ENCODE data around the gene HAND2.

Gene HAND2

DNA sequence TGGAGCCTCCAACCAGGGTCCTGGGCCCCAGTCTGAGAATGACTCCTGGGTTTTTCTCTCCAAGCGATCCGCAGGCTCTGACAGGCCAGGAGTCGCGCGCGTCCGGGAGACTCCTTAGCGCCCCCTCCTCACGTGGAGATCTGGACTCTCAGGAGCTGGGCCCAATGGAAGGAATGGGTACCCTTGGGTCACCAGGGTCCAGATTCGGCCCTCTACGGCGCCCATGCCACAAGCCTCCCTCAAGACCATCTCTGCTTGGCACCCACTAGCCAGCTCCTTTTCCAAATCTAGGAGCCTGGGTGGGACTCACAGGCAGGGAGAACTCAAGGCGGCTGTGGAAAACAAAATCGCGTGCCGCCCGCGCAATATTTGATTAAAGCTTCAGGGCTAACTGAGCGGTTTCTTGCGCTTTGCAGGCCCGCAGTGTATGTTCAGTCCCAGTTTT, 7.1 kb downstream of the HAND2 start:
- no peak overlapping the region for H3K9ac ChIP-seq (ENCODE audit: low read length)
- no peaks in the 10 kb centered on the region for H3K4me1 ChIP-seq (ENCODE audit: low read length)
- H3K9me3 ChIP-seq (ENCODE audit: insufficient read depth, low read length): peaks cover 9% of the 10 kb centered on the region; the same call in 1 of the 2 replicates
- no peak overlapping the region for H3K27ac ChIP-seq (ENCODE audit: low read length)
- TF ChIP-seq EZH2phosphoT487 (IDR thresholded peaks at IDR 0.05; ENCODE audit: low read depth): no peak
- TF ChIP-seq, protein P1, sequence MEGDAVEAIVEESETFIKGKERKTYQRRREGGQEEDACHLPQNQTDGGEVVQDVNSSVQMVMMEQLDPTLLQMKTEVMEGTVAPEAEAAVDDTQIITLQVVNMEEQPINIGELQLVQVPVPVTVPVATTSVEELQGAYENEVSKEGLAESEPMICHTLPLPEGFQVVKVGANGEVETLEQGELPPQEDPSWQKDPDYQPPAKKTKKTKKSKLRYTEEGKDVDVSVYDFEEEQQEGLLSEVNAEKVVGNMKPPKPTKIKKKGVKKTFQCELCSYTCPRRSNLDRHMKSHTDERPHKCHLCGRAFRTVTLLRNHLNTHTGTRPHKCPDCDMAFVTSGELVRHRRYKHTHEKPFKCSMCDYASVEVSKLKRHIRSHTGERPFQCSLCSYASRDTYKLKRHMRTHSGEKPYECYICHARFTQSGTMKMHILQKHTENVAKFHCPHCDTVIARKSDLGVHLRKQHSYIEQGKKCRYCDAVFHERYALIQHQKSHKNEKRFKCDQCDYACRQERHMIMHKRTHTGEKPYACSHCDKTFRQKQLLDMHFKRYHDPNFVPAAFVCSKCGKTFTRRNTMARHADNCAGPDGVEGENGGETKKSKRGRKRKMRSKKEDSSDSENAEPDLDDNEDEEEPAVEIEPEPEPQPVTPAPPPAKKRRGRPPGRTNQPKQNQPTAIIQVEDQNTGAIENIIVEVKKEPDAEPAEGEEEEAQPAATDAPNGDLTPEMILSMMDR (IDR thresholded peaks at IDR 0.05; ENCODE audit: low read depth, low read length): no peak
- H3K4me2 ChIP-seq (ENCODE audit: low read length): no peak overlapping the region
- H3K27me3 ChIP-seq (ENCODE audit: low read depth, low read length): no peaks in the 10 kb centered on the region
- H2AFZ ChIP-seq (ENCODE audit: low read depth, low read length): no peak overlapping the region
- no peaks in the 10 kb centered on the region for H3K79me2 ChIP-seq (ENCODE audit: low read length)
- H3K4me3 ChIP-seq (ENCODE audit: low read length): no peak overlapping the region
- no peaks in the 10 kb centered on the region for H3K36me3 ChIP-seq (replicated peaks; ENCODE audit: low read depth, low read length)
- no peaks in the 10 kb centered on the region for H4K20me1 ChIP-seq (ENCODE audit: insufficient read depth, low read length)

DNA sequence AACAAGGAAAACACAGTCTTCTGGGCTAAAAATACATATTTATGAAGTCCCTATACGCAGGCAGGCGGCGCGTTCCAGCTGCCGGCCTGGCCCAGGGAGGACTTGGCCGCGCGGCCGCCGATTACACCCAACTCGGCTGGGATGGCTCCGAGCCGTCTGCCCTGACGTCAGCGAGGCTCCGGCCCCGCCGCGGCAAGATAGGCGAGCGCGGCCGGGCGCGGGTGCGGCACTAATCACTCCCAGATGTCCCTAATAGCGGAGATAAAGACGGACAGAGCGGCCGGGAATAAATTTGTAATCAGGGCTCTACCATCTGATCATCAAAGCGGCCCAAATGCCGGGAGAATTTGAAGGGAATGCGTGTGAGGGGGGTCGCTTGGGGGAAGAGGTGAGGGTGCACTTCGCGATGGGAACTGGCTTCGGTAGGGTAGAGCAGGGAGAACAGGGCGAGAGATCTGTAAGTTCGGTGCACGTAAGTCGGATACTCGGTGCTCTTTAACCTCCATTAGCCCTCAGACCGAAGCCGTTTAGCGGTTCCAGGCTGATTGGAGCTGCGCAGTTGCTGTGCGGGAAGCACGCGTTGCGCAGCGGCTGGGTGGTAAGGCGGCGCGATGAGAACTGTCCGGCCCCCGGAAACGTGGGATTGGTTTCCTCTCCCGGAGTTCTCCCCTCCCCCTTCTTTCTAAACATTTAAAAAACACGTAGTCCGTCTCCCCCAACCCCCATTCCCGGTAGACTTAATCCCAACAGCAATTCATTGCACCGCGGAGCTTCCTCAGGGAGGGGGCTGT, 7.7 kb downstream of the HAND2 start:
- Histone ChIP-seq H3K27ac (ENCODE audit: low read length) (no peak overlapping the region), H3K79me2 (ENCODE audit: low read length) (no peaks in the 10 kb centered on the region), H3K9ac (ENCODE audit: low read length) (no peak overlapping the region), H3K27me3 (ENCODE audit: low read depth, low read length) (no peaks in the 10 kb centered on the region), H3K4me3 (ENCODE audit: low read length) (no peak overlapping the region), H3K36me3 (replicated peaks; ENCODE audit: low read depth, low read length) (no peaks in the 10 kb centered on the region), H3K4me2 (ENCODE audit: low read length) (no peak overlapping the region), H4K20me1 (ENCODE audit: insufficient read depth, low read length) (no peaks in the 10 kb centered on the region), H3K4me1 (ENCODE audit: low read length) (no peaks in the 10 kb centered on the region), H3K9me3 (ENCODE audit: insufficient read depth, low read length) (peaks cover 9% of the 10 kb centered on the region; the same call in 1 of the 2 replicates), H2AFZ (ENCODE audit: low read depth, low read length) (no peak overlapping the region)
- TF ChIP-seq, protein P1 (IDR thresholded peaks at IDR 0.05; ENCODE audit: low read depth, low read length): no peak
- no peak for TF ChIP-seq EZH2phosphoT487 (IDR thresholded peaks at IDR 0.05; ENCODE audit: low read depth)

DNA sequence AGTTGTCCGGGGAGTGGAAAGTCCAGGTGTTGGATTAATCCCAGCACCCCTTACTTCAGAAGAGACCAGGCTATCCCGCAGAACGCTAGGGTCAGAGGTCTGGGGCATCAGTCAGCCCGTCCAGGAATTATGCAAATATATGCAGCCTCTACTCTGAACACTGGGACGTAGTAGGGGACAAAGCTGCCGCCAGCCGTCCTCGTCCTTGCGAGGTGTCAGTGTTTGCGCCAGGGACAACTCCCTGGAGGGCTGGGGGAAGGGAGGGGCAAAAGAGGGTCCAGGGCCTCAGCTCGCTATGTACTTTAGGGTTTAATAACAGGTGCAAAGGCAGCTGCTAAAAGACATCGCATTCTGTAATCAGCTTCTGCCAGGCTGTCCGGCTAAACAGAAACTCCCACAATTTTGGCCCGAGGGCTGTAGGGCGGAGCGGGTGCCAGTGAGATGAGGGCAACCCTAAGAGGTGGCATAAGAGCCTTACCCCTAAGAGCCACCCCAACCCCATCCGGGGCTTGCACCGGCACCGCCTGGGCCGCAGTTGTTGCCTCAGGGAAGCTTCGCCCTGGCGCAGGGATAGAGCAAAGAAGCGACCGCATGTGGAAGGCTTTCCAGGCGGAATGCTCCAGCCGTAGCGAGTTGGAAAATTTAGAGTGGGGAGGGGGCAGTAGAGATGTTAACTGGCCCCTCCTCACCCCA, 8.4 kb downstream of the HAND2 start:
- Histone ChIP-seq H2AFZ (ENCODE audit: low read depth, low read length) (no peak overlapping the region), H3K9me3 (ENCODE audit: insufficient read depth, low read length) (peaks cover 9% of the 10 kb centered on the region; the same call in 1 of the 2 replicates), H3K4me3 (ENCODE audit: low read length) (no peak overlapping the region), H3K4me2 (ENCODE audit: low read length) (no peak overlapping the region), H4K20me1 (ENCODE audit: insufficient read depth, low read length) (no peaks in the 10 kb centered on the region), H3K4me1 (ENCODE audit: low read length) (no peaks in the 10 kb centered on the region), H3K79me2 (ENCODE audit: low read length) (no peaks in the 10 kb centered on the region), H3K36me3 (replicated peaks; ENCODE audit: low read depth, low read length) (no peaks in the 10 kb centered on the region), H3K27me3 (ENCODE audit: low read depth, low read length) (no peaks in the 10 kb centered on the region), H3K27ac (ENCODE audit: low read length) (no peak overlapping the region), H3K9ac (ENCODE audit: low read length) (no peak overlapping the region)
- no peak for TF ChIP-seq EZH2phosphoT487 (IDR thresholded peaks at IDR 0.05; ENCODE audit: low read depth)
- TF ChIP-seq, protein P1 (IDR thresholded peaks at IDR 0.05; ENCODE audit: low read depth, low read length): no peak

DNA sequence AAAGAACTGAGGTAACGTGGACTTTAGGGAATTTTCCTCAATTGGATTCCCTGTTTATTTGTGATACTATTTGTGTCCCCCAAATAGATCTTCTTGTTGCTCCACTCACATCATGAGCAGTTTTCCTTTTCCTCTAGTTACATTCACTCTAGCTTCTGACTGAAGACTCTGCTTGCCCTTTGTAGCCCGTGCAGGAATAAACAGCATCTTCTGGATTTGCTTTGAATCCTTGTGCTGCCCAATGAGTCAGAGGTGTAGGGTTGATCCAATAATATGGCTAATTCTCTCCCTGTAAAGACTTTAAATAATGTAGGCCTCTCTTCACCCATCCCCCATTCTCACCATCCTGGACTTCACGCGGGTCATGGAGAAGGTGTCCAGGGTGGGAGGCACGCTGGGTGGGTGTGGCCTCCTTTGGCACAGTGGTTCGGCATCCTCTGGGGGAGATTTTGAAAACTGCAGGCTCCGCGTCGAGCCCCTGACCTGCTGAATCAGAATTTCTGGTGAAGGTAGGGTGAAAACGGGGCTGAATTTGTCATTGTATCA, 9.0 kb downstream of the HAND2 start:
- Histone ChIP-seq H3K4me1 (ENCODE audit: low read length) (no peaks in the 10 kb centered on the region), H3K4me2 (ENCODE audit: low read length) (no peak overlapping the region), H2AFZ (ENCODE audit: low read depth, low read length) (no peak overlapping the region), H4K20me1 (ENCODE audit: insufficient read depth, low read length) (no peaks in the 10 kb centered on the region), H3K27ac (ENCODE audit: low read length) (no peak overlapping the region), H3K4me3 (ENCODE audit: low read length) (no peak overlapping the region), H3K36me3 (replicated peaks; ENCODE audit: low read depth, low read length) (no peaks in the 10 kb centered on the region), H3K9me3 (ENCODE audit: insufficient read depth, low read length) (peaks cover 7% of the 10 kb centered on the region; the same call in 1 of the 2 replicates), H3K27me3 (ENCODE audit: low read depth, low read length) (no peaks in the 10 kb centered on the region), H3K9ac (ENCODE audit: low read length) (no peak overlapping the region), H3K79me2 (ENCODE audit: low read length) (no peaks in the 10 kb centered on the region)
- no peak for TF ChIP-seq EZH2phosphoT487 (IDR thresholded peaks at IDR 0.05; ENCODE audit: low read depth)
- TF ChIP-seq, protein P1 (IDR thresholded peaks at IDR 0.05; ENCODE audit: low read depth, low read length): no peak
